Measurements from ENCODE around the gene GCLC.
"Not testable (repeated sequence)": the region's sequence is repeated elsewhere in the genome, so short reads cannot be mapped to it uniquely, and the experiment has no call there.

The GCLC gene

GRCh38 chr6:53480774-53481173, 64.1 kb downstream of the GCLC start:
- not testable (repeated sequence) for H3K4me3 ChIP-seq (ENCODE audit: low read length); H3K36me3 ChIP-seq (ENCODE audit: control insufficient read depth, insufficient read depth, low read length); H3K27ac ChIP-seq (ENCODE audit: low read length); DNase-seq (ENCODE audit: low read depth, low spot score); H3K9me3 ChIP-seq (ENCODE audit: control insufficient read depth, insufficient read depth, low read length); H3K4me1 ChIP-seq (ENCODE audit: control insufficient read depth, insufficient read depth, low read length); H3K27me3 ChIP-seq (ENCODE audit: control insufficient read depth, insufficient read depth, low read length)
- WGBS (ENCODE audit: insufficient coverage, insufficient read length): no CpG with 5 or more reads among the region's 4 CpGs

- Histone ChIP-seq H3K27me3 (ENCODE audit: control insufficient read depth, insufficient read depth, low read length) (no peaks in the 10 kb centered on the region), H3K4me3 (ENCODE audit: low read length) (no peak overlapping the region), H3K4me1 (ENCODE audit: control insufficient read depth, insufficient read depth, low read length) (no peaks in the 10 kb centered on the region), H3K27ac (ENCODE audit: low read length) (no peak overlapping the region), H3K9me3 (ENCODE audit: control insufficient read depth, insufficient read depth, low read length) (no peaks in the 10 kb centered on the region), H3K36me3 (ENCODE audit: control insufficient read depth, insufficient read depth, low read length) (no peaks in the 10 kb centered on the region)
- DNase-seq (ENCODE audit: low read depth, low spot score): no peak
- WGBS (ENCODE audit: insufficient coverage, insufficient read length): no CpG with 5 or more reads among the region's 1 CpG
Measured at GRCh38 chr6:53479871-53480270, 65.0 kb downstream of the GCLC start.

GRCh38 chr6:53476964-53477363, 67.9 kb downstream of the GCLC start:
- no CpG with 5 or more reads among the region's 1 CpG for WGBS (ENCODE audit: insufficient coverage, insufficient read length)
- Histone ChIP-seq H3K9me3 (ENCODE audit: control insufficient read depth, insufficient read depth, low read length) (no peaks in the 10 kb centered on the region), H3K36me3 (ENCODE audit: control insufficient read depth, insufficient read depth, low read length) (no peaks in the 10 kb centered on the region), H3K27me3 (ENCODE audit: control insufficient read depth, insufficient read depth, low read length) (no peaks in the 10 kb centered on the region; the same call in 1 of the 2 replicates), H3K4me3 (ENCODE audit: low read length) (no peak overlapping the region), H3K27ac (ENCODE audit: low read length) (no peak overlapping the region), H3K4me1 (ENCODE audit: control insufficient read depth, insufficient read depth, low read length) (no peaks in the 10 kb centered on the region)
- no peak for DNase-seq (ENCODE audit: low read depth, low spot score)

- H3K4me1 ChIP-seq (ENCODE audit: control insufficient read depth, insufficient read depth, low read length): no peaks in the 10 kb centered on the region
- H3K9me3 ChIP-seq (ENCODE audit: control insufficient read depth, insufficient read depth, low read length): no peaks in the 10 kb centered on the region
- no CpG with 5 or more reads among the region's 2 CpGs for WGBS (ENCODE audit: insufficient coverage, insufficient read length)
- H3K4me3 ChIP-seq (ENCODE audit: low read length): no peak overlapping the region
- no peaks in the 10 kb centered on the region for H3K36me3 ChIP-seq (ENCODE audit: control insufficient read depth, insufficient read depth, low read length)
- H3K27me3 ChIP-seq (ENCODE audit: control insufficient read depth, insufficient read depth, low read length): no peaks in the 10 kb centered on the region; the same call in 1 of the 2 replicates
- DNase-seq (ENCODE audit: low read depth, low spot score): no peak
- no peak overlapping the region for H3K27ac ChIP-seq (ENCODE audit: low read length)
Measured at GRCh38 chr6:53474010-53474409, 70.9 kb downstream of the GCLC start.

GRCh38 chr6:53469163-53469562, 75.7 kb downstream of the GCLC start:
- H3K9me3 ChIP-seq (ENCODE audit: control insufficient read depth, insufficient read depth, low read length): no peaks in the 10 kb centered on the region
- H3K27ac ChIP-seq (ENCODE audit: low read length): no peak overlapping the region
- no peak for DNase-seq (ENCODE audit: low read depth, low spot score)
- H3K36me3 ChIP-seq (ENCODE audit: control insufficient read depth, insufficient read depth, low read length): no peaks in the 10 kb centered on the region
- H3K4me1 ChIP-seq (ENCODE audit: control insufficient read depth, insufficient read depth, low read length): no peaks in the 10 kb centered on the region
- H3K27me3 ChIP-seq (ENCODE audit: control insufficient read depth, insufficient read depth, low read length): no peaks in the 10 kb centered on the region; the same call in 1 of the 2 replicates
- no CpG with 5 or more reads among the region's 1 CpG for WGBS (ENCODE audit: insufficient coverage, insufficient read length)
- H3K4me3 ChIP-seq (ENCODE audit: low read length): no peak overlapping the region

- no CpG with 5 or more reads among the region's 1 CpG for WGBS (ENCODE audit: insufficient coverage, insufficient read length)
- DNase-seq (ENCODE audit: low read depth, low spot score): no peak
Measured at GRCh38 chr6:53466257-53466656, 78.6 kb downstream of the GCLC start.

GRCh38 chr6:53465732-53466131, 79.2 kb downstream of the GCLC start:
- Histone ChIP-seq H3K36me3 (ENCODE audit: control insufficient read depth, insufficient read depth, low read length) (no peaks in the 10 kb centered on the region), H3K27ac (ENCODE audit: low read length) (no peak overlapping the region), H3K4me1 (ENCODE audit: control insufficient read depth, insufficient read depth, low read length) (no peaks in the 10 kb centered on the region), H3K4me3 (ENCODE audit: low read length) (no peak overlapping the region), H3K27me3 (ENCODE audit: control insufficient read depth, insufficient read depth, low read length) (no peaks in the 10 kb centered on the region), H3K9me3 (ENCODE audit: control insufficient read depth, insufficient read depth, low read length) (no peaks in the 10 kb centered on the region)
- WGBS (ENCODE audit: insufficient coverage, insufficient read length): no CpG with 5 or more reads among the region's 5 CpGs
- DNase-seq (ENCODE audit: low read depth, low spot score): no peak

More at GRCh38 chr6:53466257-53466656, 78.6 kb downstream of the GCLC start:
- no peak overlapping the region for H3K4me3 ChIP-seq (ENCODE audit: low read length)
- H3K36me3 ChIP-seq (ENCODE audit: control insufficient read depth, insufficient read depth, low read length): no peaks in the 10 kb centered on the region
- H3K9me3 ChIP-seq (ENCODE audit: control insufficient read depth, insufficient read depth, low read length): no peaks in the 10 kb centered on the region
- no peak overlapping the region for H3K27ac ChIP-seq (ENCODE audit: low read length)
- no peaks in the 10 kb centered on the region for H3K27me3 ChIP-seq (ENCODE audit: control insufficient read depth, insufficient read depth, low read length)
- H3K4me1 ChIP-seq (ENCODE audit: control insufficient read depth, insufficient read depth, low read length): no peaks in the 10 kb centered on the region

GRCh38 chr6:53464927-53465460, 79.9 kb downstream of the GCLC start:
- H3K36me3 ChIP-seq (ENCODE audit: control insufficient read depth, insufficient read depth, low read length): no peaks in the 10 kb centered on the region

GRCh38 chr6:53464483-53464882, 80.4 kb downstream of the GCLC start:
- DNase-seq (ENCODE audit: low read depth, low spot score): no peak
- Histone ChIP-seq H3K27me3 (ENCODE audit: control insufficient read depth, insufficient read depth, low read length) (no peaks in the 10 kb centered on the region), H3K9me3 (ENCODE audit: control insufficient read depth, insufficient read depth, low read length) (no peaks in the 10 kb centered on the region), H3K4me1 (ENCODE audit: control insufficient read depth, insufficient read depth, low read length) (no peaks in the 10 kb centered on the region), H3K27ac (ENCODE audit: low read length) (no peak overlapping the region), H3K36me3 (ENCODE audit: control insufficient read depth, insufficient read depth, low read length) (no peaks in the 10 kb centered on the region), H3K4me3 (ENCODE audit: low read length) (no peak overlapping the region)
- no CpG with 5 or more reads among the region's 5 CpGs for WGBS (ENCODE audit: insufficient coverage, insufficient read length)

More at GRCh38 chr6:53464927-53465460, 79.9 kb downstream of the GCLC start:
- H3K4me3 ChIP-seq (ENCODE audit: low read length): no peak overlapping the region
- no peak for DNase-seq (ENCODE audit: low read depth, low spot score)
- no peaks in the 10 kb centered on the region for H3K9me3 ChIP-seq (ENCODE audit: control insufficient read depth, insufficient read depth, low read length)
- H3K4me1 ChIP-seq (ENCODE audit: control insufficient read depth, insufficient read depth, low read length): no peaks in the 10 kb centered on the region
- H3K27me3 ChIP-seq (ENCODE audit: control insufficient read depth, insufficient read depth, low read length): no peaks in the 10 kb centered on the region
- WGBS (ENCODE audit: insufficient coverage, insufficient read length): no CpG with 5 or more reads among the region's 7 CpGs
- no peak overlapping the region for H3K27ac ChIP-seq (ENCODE audit: low read length)

- Histone ChIP-seq H3K27me3 (ENCODE audit: control insufficient read depth, insufficient read depth, low read length) (no peaks in the 10 kb centered on the region), H3K36me3 (ENCODE audit: control insufficient read depth, insufficient read depth, low read length) (no peaks in the 10 kb centered on the region), H3K9me3 (ENCODE audit: control insufficient read depth, insufficient read depth, low read length) (no peaks in the 10 kb centered on the region), H3K4me1 (ENCODE audit: control insufficient read depth, insufficient read depth, low read length) (no peaks in the 10 kb centered on the region), H3K27ac (ENCODE audit: low read length) (no peak overlapping the region), H3K4me3 (ENCODE audit: low read length) (no peak overlapping the region)
- WGBS (ENCODE audit: insufficient coverage, insufficient read length): no CpG with 5 or more reads among the region's 5 CpGs
- no peak for DNase-seq (ENCODE audit: low read depth, low spot score)
Measured at GRCh38 chr6:53461696-53462095, 83.2 kb downstream of the GCLC start.

GRCh38 chr6:53461041-53461656, 83.8 kb downstream of the GCLC start:
- H3K27ac ChIP-seq (ENCODE audit: low read length): no peak overlapping the region
- no peaks in the 10 kb centered on the region for H3K9me3 ChIP-seq (ENCODE audit: control insufficient read depth, insufficient read depth, low read length)
- no peaks in the 10 kb centered on the region for H3K27me3 ChIP-seq (ENCODE audit: control insufficient read depth, insufficient read depth, low read length)
- no peaks in the 10 kb centered on the region for H3K4me1 ChIP-seq (ENCODE audit: control insufficient read depth, insufficient read depth, low read length)
- DNase-seq (ENCODE audit: low read depth, low spot score): no peak
- H3K36me3 ChIP-seq (ENCODE audit: control insufficient read depth, insufficient read depth, low read length): no peaks in the 10 kb centered on the region
- no peak overlapping the region for H3K4me3 ChIP-seq (ENCODE audit: low read length)
- no CpG with 5 or more reads among the region's 1 CpG for WGBS (ENCODE audit: insufficient coverage, insufficient read length)
